GM18517 (cell line): ENCODE measurements around the gene PABPN1.
"Not testable (repeated sequence)": the region's sequence is repeated elsewhere in the genome, so short reads cannot be mapped to it uniquely, and the experiment has no call there.

Source experiments
- ATAC-seq: cut with Tn5 transposase; IDR thresholded peaks from one replicate; pipeline ENCODE4 v1.9.1; 2021; ENCODE audit warnings: mild to moderate bottlenecking, moderate library complexity; ENCODE audit not compliant: unreplicated experiment

PABPN1 gene

DNA sequence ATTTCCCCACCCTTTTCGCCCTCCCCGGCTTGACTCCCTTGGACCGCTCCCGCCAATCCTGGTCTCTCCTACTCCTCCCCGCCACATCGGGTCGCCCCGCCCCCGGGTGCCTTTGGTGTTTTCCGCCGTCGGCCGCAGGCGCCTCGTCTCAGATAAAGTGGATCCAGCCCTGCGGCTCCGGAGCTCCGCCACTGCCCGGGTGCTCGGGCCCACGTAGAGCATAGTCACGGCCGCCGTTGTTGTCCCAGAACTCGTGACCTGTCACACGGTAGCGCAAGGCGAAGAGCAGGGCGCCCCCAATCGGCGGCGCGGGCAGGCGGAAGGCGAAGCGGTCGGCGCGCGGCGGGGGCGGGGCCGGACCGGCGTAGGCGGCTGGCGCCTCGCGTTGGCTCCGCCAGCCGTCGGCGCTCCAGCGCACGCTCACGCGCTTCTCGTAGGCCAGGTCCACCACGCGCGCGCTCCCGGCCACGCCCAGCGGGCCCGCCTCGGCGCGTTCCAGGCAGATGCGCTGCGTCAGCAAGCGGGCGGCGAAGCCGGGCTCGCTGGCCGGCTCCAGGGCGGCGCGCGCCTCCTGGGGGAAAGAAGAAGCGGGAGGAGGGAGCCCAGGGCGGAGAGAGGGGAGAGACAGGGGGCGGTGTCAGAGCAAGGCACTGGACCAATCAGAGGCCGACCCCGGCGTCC lies 19.8 kb upstream of the PABPN1 start:
- ATAC-seq: peak; percentile 77

DNA sequence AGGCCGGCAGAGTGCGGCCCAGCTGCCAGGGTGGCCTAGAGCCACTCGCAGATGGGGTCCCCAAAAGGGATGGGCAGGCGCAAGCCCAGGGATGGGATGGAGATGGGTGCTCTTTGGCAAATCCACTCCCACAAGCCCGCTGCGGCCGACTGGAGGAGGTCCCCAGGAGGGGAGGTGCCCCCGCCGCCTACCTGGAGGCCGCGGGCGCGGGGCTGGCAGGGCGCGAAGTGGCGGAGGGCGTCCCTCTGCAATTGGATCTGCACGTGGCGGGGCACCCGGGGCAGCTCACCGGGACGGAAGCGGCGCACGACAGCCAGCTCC lies 19.3 kb upstream of the PABPN1 start:
- peak; percentile 15 for ATAC-seq

DNA sequence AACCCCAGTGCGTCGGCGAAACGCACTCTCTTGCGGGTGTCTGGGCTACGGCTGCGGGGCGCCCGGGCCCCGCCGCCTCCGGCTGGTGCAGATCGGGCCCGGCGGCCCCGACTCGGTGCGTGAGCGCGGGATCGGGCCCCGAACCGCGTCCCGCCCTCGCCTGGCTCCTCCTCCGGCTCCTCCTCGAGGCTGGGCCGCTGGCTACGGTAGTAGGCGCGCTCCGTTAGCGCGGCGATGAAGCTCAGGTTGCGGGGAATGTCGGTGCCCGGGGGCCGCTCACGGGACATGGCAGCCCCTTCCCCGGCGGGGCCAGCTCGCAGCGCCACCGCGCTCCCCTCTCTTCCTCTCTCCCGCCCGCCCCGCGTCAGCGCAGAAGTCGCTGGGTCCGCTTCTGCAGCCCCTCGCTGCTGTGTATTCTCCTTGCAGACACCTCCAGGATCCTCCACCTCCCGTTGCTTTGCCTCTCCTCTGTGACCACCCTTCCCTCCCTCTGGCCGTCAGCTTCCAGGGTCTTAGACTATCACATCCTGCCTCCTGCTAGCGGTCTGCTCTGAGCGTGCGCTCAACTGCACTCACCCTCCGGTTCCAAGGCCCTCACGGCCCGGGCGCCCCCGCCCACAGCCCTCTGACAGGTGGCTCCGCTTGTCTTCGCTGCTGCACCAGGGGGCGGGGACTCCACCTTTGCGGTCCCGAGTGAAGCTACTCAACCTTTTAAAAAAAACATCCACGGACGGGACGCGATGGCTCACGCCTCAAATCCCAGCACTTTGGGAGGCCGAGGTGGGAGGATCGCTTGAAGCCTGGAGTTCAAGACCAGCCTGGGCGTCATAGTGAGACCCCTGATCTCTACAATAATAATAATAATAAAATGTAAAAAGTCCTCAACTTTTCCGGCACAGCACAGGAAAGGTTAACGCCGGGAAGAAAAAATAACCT lies 18.7 kb upstream of the PABPN1 start, which contains the start of gene PPP1R3E:
PPP1R3E (minus strand) TSS at position 570 of the 936 bp plus-strand sequence; CDS start at position 287, 283 bp downstream.
- ATAC-seq: peak; percentile 29

DNA sequence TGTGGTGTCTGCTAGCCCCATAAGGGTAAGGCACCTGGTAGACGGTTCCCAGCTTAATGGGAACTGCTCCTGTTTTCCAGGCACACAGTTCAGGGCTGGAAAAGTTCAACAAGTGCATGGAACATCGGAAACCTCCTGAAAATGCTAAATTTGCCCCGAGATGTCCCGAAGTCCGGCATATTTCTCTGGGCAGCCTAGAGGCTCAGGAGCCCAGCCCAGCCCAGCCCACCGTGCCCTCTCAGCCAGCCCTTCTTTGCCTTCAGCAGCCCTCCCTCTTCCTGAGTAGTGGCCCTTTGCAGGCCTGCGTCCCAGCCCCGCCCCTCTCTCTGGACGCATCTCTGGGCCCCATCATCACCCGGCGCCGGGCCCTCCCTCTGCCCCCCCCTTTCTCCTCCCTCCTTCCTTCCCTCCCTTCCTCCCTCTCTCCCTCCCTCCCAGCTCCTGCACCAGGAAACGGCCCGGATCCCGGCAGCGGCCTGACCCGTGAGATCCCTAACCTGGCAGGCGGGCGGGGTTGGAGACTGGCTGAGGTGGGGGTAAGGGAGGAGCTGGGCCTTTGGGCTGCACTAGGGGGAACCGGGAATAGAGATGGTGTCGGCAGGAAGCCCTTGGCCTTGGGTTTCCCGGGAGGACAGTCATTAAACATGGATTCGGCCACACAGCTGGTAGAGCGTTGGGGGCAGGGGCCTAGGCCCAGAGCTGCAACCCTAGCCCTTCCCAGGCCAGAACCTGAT lies 14.7 kb upstream of the PABPN1 start, which contains the start of gene BCL2L2:
BCL2L2 (plus strand) TSS at position 422 of the 734 bp plus-strand sequence. CDS start 935 bp downstream, outside the sequence.
- ATAC-seq: no peak

DNA sequence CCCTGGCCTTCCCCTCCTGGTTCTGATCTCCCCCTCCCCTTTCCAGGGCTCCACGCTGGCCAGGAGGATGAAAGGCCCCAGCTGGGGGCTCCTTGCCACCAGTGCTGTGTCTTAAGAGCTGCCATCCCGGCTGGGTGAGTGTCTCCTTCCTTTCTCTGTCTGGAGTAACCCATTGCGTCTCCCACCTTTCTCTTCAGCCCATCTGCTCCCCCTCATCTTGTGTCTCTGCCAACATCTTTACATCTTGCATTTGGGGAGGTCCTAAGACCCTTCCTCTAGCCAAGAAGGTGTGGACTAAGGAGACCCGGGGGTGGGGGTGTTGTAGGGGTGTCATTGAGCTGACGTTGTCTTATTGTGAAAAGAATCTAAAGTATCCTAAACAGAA lies 14.1 kb upstream of the PABPN1 start:
- ATAC-seq: no peak

- ATAC-seq: no peak
Measured at GRCh38 chr14:23307687-23308644, 13.3 kb upstream of the PABPN1 start.

DNA sequence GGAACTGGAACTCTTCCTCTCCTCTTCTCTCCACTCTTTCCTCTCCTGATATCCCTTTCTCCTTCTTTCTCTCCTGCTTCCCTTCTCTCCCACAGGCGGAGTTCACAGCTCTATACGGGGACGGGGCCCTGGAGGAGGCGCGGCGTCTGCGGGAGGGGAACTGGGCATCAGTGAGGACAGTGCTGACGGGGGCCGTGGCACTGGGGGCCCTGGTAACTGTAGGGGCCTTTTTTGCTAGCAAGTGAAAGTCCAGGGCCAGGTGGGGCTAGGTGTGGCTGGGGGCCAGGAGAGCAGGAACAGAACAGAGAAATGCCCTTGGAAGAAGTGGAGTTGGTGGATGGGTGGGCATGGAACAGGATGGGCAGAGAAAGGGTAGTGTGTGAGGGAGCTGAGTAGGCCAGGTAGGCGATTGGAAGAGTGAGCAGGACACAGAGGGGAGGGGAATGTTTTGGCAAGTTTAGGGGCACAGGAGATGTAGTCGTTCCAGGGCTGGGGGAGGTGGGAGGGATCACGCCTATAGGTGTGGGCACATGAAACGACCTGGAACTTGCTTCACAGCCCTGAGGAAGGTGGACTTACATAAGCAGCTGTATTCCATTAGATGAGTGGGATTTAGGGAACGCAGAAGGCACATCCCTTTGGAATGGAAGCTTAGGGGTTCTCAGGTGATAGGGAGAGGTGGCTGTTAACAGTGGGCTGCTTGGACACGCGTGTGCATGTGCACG lies 12.4 kb upstream of the PABPN1 start:
- ATAC-seq: no peak

DNA sequence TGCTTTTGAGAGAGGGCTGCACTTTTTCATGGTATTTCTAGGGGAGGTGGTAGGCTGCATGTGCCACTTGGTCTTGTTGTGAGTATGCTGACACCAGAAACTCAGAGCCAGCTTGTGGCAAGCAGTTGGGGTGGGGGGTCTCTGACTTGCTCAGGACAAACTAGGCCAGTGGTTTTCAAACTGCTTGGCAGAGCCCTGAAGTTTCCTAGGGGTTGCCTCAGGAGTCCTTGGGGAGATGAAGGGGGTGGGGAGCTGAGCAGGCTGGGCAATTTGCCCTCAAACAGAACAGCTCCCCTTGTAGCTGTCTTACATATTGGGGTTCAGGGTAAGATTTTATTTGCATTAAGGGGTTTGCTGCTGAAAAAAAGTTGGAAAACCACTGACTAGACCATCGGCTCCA lies 10.7 kb upstream of the PABPN1 start:
- ATAC-seq: no peak

- no peak for ATAC-seq
Measured at GRCh38 chr14:23316300-23316699, 5.0 kb upstream of the PABPN1 start.

DNA sequence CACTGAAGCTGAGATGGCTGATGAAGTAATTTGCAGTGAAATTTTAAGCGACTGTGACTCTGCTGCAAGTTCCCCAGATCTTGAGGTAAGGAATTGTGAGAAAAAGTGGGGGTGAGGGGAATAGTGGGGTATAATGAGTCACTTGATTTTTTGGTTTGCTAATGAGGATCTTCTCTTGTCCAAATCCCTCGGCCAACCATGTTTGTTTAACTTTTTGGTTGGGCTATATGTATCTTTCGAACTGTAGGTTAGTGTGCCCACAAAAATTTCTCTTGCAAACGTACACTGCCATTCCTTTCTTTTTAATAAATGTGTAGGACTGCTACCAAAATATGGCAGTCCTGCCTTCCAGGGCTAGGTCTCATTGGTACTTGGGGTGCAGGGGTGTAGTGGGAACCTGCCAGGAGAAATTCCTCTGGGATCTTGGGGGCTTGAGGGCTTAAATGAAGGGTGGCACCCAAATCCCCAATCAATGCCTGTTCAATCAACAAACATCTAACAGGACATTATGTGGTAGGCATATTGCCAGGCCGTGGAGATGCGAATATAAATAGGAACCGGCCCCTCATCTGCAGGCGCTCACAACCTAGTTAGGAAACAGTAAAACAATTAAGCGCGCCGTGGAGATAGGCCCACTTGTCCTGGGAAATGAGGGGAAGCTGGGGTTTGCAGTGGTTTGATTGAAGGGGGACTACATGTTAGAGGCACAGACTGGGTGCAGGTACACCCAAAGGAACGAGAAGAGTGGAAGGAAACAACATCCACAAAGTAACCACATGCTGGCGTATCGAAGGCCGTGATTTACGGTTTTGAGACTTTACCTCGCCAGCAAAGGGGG lies 1.3 kb upstream of the PABPN1 start:
- ATAC-seq: no peak

DNA sequence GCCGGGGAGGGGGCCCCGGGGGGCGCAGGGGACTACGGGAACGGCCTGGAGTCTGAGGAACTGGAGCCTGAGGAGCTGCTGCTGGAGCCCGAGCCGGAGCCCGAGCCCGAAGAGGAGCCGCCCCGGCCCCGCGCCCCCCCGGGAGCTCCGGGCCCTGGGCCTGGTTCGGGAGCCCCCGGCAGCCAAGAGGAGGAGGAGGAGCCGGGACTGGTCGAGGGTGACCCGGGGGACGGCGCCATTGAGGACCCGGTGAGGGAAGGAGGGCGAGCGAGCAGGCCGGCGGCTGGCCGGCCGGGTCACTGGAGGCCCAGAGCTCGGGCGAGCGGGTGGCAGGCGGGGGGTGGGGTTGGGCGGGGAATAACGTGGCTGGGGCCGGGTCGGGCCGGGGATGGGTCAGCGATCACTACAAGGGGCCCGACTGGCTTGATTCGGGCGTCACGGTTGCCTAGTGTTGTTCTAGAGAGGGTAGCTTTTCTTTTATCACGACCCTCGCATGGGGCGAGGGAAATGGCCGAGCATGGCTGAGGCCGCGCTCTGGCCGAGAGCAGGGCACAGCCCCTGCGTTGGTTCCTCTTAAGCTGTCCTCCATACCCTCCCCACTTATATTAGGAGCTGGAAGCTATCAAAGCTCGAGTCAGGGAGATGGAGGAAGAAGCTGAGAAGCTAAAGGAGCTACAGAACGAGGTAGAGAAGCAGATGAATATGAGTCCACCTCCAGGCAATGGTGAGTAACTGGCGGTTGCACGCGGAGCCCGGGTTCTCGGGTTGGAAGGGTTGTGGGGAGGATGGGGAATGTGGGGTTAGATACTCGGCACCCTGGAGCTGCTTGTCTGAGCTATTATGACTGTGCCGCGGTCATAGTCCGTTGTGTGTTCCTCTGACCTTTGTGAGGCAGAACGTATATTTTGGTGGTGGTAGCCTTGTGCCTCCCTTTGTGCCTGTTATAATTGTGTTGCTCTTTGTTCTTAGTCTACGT lies 603 bp downstream of the PABPN1 start:
- ATAC-seq: no peak

DNA sequence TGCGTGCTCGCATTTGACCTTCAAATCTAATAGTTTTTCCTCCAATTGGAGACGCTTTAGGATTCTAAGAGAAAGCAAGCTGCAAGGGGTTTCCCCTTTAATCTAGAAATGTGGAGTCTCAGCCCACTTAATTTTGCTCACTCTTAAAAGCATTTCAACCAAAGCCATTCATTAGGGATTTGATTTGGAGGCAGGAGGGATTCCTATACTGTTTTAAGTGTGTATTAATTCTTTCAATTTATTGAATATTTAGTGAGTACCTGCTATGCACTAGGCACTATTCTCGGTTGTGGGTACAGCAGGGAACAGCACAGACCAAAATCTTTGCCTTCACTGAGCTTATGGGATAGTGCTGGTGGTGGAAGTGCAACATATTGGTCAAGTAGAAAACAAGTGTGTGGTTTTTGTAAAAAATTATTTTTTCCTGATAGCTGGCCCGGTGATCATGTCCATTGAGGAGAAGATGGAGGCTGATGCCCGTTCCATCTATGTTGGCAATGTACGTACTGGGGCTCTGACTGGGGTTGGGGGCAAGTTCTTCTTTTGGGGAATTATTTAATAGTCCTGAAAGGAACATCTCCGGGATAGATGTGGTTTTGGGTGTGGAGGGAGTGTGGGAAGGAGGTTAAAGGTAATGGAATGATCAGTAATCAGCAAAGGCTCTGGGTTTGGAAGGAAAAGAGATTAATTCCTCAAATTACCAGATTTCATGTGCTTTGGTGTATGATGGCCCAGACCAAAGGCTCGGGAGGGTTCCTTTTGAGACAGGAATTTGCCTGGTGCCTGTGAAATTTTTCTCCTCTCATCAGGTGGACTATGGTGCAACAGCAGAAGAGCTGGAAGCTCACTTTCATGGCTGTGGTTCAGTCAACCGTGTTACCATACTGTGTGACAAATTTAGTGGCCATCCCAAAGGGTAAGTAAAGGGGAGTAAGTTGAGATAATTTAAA lies 1.6 kb downstream of the PABPN1 start:
- ATAC-seq: no peak

DNA sequence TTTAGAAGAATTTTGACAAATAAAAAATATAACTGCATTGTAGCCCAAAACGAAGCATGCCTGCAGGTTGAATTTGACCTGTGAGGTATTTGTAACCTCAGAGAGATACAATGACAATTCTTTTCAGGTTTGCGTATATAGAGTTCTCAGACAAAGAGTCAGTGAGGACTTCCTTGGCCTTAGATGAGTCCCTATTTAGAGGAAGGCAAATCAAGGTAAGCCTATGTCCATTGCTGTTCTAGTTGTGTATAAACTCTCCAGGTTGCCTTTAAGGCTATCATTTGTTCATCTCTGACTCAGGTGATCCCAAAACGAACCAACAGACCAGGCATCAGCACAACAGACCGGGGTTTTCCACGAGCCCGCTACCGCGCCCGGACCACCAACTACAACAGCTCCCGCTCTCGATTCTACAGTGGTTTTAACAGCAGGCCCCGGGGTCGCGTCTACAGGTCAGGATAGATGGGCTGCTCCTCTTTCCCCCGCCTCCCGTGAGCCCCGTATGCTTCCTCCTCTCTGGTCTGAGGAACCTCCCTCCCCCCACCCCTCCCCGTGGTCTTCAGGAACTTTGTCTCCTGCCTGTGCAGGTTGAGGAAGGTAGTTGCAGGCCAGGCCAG lies 2.7 kb downstream of the PABPN1 start:
- no peak for ATAC-seq

GRCh38 chr14:23324455-23324846 lies 3.2 kb downstream of the PABPN1 start:
- no peak for ATAC-seq

DNA sequence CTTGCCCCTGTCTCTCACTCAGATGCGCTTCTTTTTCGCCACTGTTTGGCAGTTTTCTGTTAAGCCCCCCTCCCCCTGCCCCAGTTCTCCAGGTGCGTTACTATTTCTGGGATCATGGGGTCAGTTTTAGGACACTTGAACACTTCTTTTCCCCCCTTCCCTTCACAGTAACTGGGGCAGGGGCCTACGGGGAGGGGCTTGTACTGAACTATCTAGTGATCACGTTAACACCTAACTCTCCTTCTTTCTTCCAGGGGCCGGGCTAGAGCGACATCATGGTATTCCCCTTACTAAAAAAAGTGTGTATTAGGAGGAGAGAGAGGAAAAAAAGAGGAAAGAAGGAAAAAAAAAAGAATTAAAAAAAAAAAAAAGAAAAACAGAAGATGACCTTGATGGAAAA lies 3.7 kb downstream of the PABPN1 start:
- ATAC-seq: no peak

DNA sequence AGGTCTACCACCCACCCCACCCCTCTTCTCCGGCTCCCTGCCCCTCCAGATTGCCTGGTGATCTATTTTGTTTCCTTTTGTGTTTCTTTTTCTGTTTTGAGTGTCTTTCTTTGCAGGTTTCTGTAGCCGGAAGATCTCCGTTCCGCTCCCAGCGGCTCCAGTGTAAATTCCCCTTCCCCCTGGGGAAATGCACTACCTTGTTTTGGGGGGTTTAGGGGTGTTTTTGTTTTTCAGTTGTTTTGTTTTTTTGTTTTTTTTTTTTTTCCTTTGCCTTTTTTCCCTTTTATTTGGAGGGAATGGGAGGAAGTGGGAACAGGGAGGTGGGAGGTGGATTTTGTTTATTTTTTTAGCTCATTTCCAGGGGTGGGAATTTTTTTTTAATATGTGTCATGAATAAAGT lies 4.5 kb downstream of the PABPN1 start:
- not testable (repeated sequence) for ATAC-seq
